Stimulated activated CD4-positive, alpha-beta T cell treated with anti-CD3 and anti-CD28 coated beads, TNF-alpha, amount 100 ng/mL, for 24 hours (primary cell): ENCODE results near the gene PTPN12.

ENCODE experiments used
- DNase-seq, 3 experiments: peaks; one replicate each; pipeline ENCODE4 v3.0.0-alpha.2; 2020; ENCODE audit warnings: low read depth in 3 of 3

The PTPN12 gene

GRCh38 chr7:77662869-77663268 lies 125.8 kb downstream of the PTPN12 start:
- DNase-seq = no peak

- DNase-seq = no peak
Measured at GRCh38 chr7:77664715-77665114, 127.6 kb downstream of the PTPN12 start.

GRCh38 chr7:77665161-77665560 lies 128.1 kb downstream of the PTPN12 start:
- no peak for DNase-seq

GRCh38 chr7:77667459-77668086 lies 130.5 kb downstream of the PTPN12 start:
- DNase-seq = no peak

- no peak for DNase-seq
Measured at GRCh38 chr7:77674878-77675277, 137.8 kb downstream of the PTPN12 start.

GRCh38 chr7:77679608-77680007 lies 142.5 kb downstream of the PTPN12 start:
- DNase-seq = no peak

GRCh38 chr7:77680266-77680665 lies 143.2 kb downstream of the PTPN12 start:
- no peak for DNase-seq

- no peak for DNase-seq
Measured at GRCh38 chr7:77684030-77684429, 146.9 kb downstream of the PTPN12 start.

GRCh38 chr7:77685233-77685632 lies 148.1 kb downstream of the PTPN12 start:
- no peak for DNase-seq

- DNase-seq = no peak
Measured at GRCh38 chr7:77687100-77687746, 150.1 kb downstream of the PTPN12 start.

GRCh38 chr7:77687747-77688144 lies 150.7 kb downstream of the PTPN12 start:
- DNase-seq = no peak
